GM23338 (cell line): Measurements from ENCODE around the gene WSCD2. TPM values are rescaled to one million over a fixed set of nuclear protein-coding genes. Genes with fewer than 3 reads are reported as not detected.

ENCODE experiments used
- ATAC-seq: fragments of 200-7000 bp; cut with Tn5 transposase; 3 replicates; pipeline ENCODE4 v1.9.1; 2020
- DNase-seq: peaks from one replicate; pipeline ENCODE4 v3.0.0-alpha.2; 2015; ENCODE audit warnings: low spot score
- H2AFZ ChIP-seq: fragments of 200-600 bp; sonication (generic); 2 replicates; pipeline ENCODE4 v1.8.0; 2016; ENCODE audit warnings: antibody characterized with exemption, mild to moderate bottlenecking, moderate library complexity
- H3F3A ChIP-seq: fragments of 200-600 bp; sonication (generic); replicated peaks from 2 replicates; pipeline ENCODE4 v1.8.0; 2017; ENCODE audit warnings: antibody characterized with exemption, mixed run types, low read depth
- H3K27ac ChIP-seq: fragments of 200-600 bp; sonication (generic); 2 replicates; pipeline ENCODE4 v1.6.1; 2016; ENCODE audit warnings: low read depth
- H3K27me3 ChIP-seq: fragments of 200-600 bp; sonication (generic); 2 replicates; pipeline ENCODE4 v1.8.0; 2016; ENCODE audit warnings: mild to moderate bottlenecking, mixed run types, moderate library complexity; ENCODE audit not compliant: insufficient read depth
- H3K36me3 ChIP-seq: fragments of 200-600 bp; sonication (generic); 2 replicates; pipeline ENCODE4 v1.8.0; 2016; ENCODE audit warnings: mild to moderate bottlenecking; ENCODE audit not compliant: insufficient read depth
- H3K4me1 ChIP-seq: fragments of 200-600 bp; sonication (generic); 2 replicates; pipeline ENCODE4 v1.8.0; 2016; ENCODE audit warnings: mild to moderate bottlenecking, moderate library complexity; ENCODE audit not compliant: insufficient read depth
- H3K4me2 ChIP-seq: fragments of 200-600 bp; sonication (generic); 2 replicates; pipeline ENCODE4 v1.7.1; 2017; ENCODE audit warnings: mixed run types
- H3K4me3 ChIP-seq: fragments of 200-600 bp; sonication (generic); 2 replicates; pipeline ENCODE4 v1.6.1; 2016; ENCODE audit warnings: mixed run types
- H3K79me2 ChIP-seq: fragments of 200-600 bp; sonication (generic); replicated peaks from 2 replicates; pipeline ENCODE4 v1.8.0; 2017; ENCODE audit warnings: mild to moderate bottlenecking; ENCODE audit not compliant: insufficient read depth
- H3K9me2 ChIP-seq: fragments of 200-600 bp; sonication (generic); 2 replicates; pipeline ENCODE4 v1.8.0; 2017; ENCODE audit not compliant: insufficient read depth
- H4K20me1 ChIP-seq: fragments of 200-600 bp; sonication (generic); replicated peaks from 2 replicates; pipeline ENCODE4 v1.8.0; 2017; ENCODE audit warnings: mild to moderate bottlenecking; ENCODE audit not compliant: insufficient read depth
- H3K27ac Mint-ChIP-seq: 2 replicates; pipeline ENCODE4 v1.8.0; 2020; ENCODE audit warnings: inconsistent platforms, mild to moderate bottlenecking, moderate library complexity, mixed read lengths
- H3K27me3 Mint-ChIP-seq: 3 replicates; pipeline ENCODE4 v1.8.0; 2022; ENCODE audit warnings: low read depth, mild to moderate bottlenecking, moderate library complexity, mixed read lengths, inconsistent platforms; ENCODE audit not compliant: insufficient read depth, poor library complexity
- H3K36me3 Mint-ChIP-seq: 3 replicates; pipeline ENCODE4 v1.8.0; 2021; ENCODE audit warnings: low read depth, mild to moderate bottlenecking, inconsistent platforms, moderate library complexity, mixed read lengths
- H3K4me1 Mint-ChIP-seq: 3 replicates; pipeline ENCODE4 v1.8.0; 2020; ENCODE audit warnings: mild to moderate bottlenecking, inconsistent platforms, mixed read lengths
- H3K4me3 Mint-ChIP-seq: 3 replicates; pipeline ENCODE4 v1.8.0; 2021; ENCODE audit warnings: moderate library complexity, mild to moderate bottlenecking, inconsistent platforms, mixed read lengths
- H3K9me3 Mint-ChIP-seq: 3 replicates; pipeline ENCODE4 v1.8.0; 2020; ENCODE audit warnings: moderate library complexity, mild to moderate bottlenecking, inconsistent platforms, mixed read lengths
- CTCF ChIP-seq, 2 experiments: fragments of 200-600 bp in 1 of 2; sonication (generic) in 1 of 2; conservative IDR thresholded peaks; 2 replicates each; pipeline versions ENCODE4 v1.5.1 to v1.6.1; 2016 to 2017; ENCODE audit warnings: antibody characterized with exemption in 2 of 2, low read depth in 2 of 2, mild to moderate bottlenecking in 2 of 2, moderate library complexity in 1 of 2
- EZH2 ChIP-seq: fragments of 200-600 bp; sonication (generic); IDR thresholded peaks from one replicate; pipeline ENCODE4 v1.8.0; 2017; ENCODE audit warnings: antibody characterized with exemption, mild to moderate bottlenecking, low read depth; ENCODE audit not compliant: unreplicated experiment
- EZH2phosphoT487 ChIP-seq: fragments of 200-600 bp; sonication (generic); IDR thresholded peaks from one replicate; pipeline ENCODE4 v1.8.1; 2018; ENCODE audit warnings: antibody characterized with exemption; ENCODE audit not compliant: unreplicated experiment
- JUNB ChIP-seq: IDR thresholded peaks from one replicate; pipeline ENCODE4 v1.6.1; 2016; ENCODE audit warnings: antibody characterized with exemption; ENCODE audit not compliant: unreplicated experiment
- POLR2AphosphoS5 ChIP-seq: IDR thresholded peaks from 2 replicates; pipeline ENCODE4 v1.6.1; 2016; ENCODE audit warnings: antibody characterized with exemption, low read depth
- STAT1 ChIP-seq: IDR thresholded peaks from one replicate; pipeline ENCODE4 v1.6.1; 2016; ENCODE audit warnings: antibody characterized with exemption; ENCODE audit not compliant: unreplicated experiment
- ZNF462 ChIP-seq: fragments of 250-450 bp; sonication (Bioruptor Pico); IDR thresholded peaks from 2 replicates; pipeline ENCODE4 v1.5.0; 2020; ENCODE audit warnings: mild to moderate bottlenecking, moderate library complexity
- polyA plus RNA-seq: library from polyadenylated mRNA; unstranded; fragments of >200 nt; fragmentation: Nextera tagmentation; extraction: Ambion mirVana; gene quantifications from 2 replicates; pipeline ENCODE4 v1.2.1, GENCODE V29; 2016
- total RNA-seq: library from RNA; depleted of rRNA; stranded (reverse); fragments of >200 nt; shearing (Covaris generic); gene quantifications from 2 replicates; pipeline ENCODE4 v1.2.3, GENCODE V29; 2014
- TF ChIP-seq, protein P1 (sequence below): IDR thresholded peaks from one replicate; pipeline ENCODE4 v1.6.1; 2018; ENCODE audit warnings: antibody characterized with exemption; ENCODE audit not compliant: unreplicated experiment
- TF ChIP-seq, protein P2 (sequence below): IDR thresholded peaks from 2 replicates; pipeline ENCODE4 v1.6.1; 2016; ENCODE audit warnings: antibody characterized with exemption

WSCD2 gene
- total and polyA plus RNA-seq, 2 experiments from 2014 or later: 0.66 to 3.1 TPM

GRCh38 chr12:108265505-108265904 is 136.4 kb downstream of the WSCD2 start:
- Mint-ChIP-seq H3K4me3 (no peak overlapping the region), H3K4me1 (no peaks in the 10 kb centered on the region), H3K36me3 (peaks cover 11% of the 10 kb centered on the region; the same call in 2 of the 3 replicates), H3K9me3 (peaks cover 20% of the 10 kb centered on the region), H3K27ac (no peak overlapping the region), H3K27me3 (peaks cover 2% of the 10 kb centered on the region)
- Histone ChIP-seq H2AFZ (no peak overlapping the region), H3F3A (no peaks in the 10 kb centered on the region), H4K20me1 (no peaks in the 10 kb centered on the region), H3K4me3 (no peak overlapping the region), H3K4me1 (peaks cover 2% of the 10 kb centered on the region; the same call in 1 of the 2 replicates), H3K79me2 (no peaks in the 10 kb centered on the region), H3K27me3 (no peaks in the 10 kb centered on the region), H3K4me2 (no peak overlapping the region), H3K36me3 (no peaks in the 10 kb centered on the region), H3K27ac (no peak overlapping the region), H3K9me2 (peaks cover 4% of the 10 kb centered on the region)
- no peak for ATAC-seq
- TF ChIP-seq JUNB: no peak
- no peak for TF ChIP-seq EZH2
- TF ChIP-seq, protein P1, sequence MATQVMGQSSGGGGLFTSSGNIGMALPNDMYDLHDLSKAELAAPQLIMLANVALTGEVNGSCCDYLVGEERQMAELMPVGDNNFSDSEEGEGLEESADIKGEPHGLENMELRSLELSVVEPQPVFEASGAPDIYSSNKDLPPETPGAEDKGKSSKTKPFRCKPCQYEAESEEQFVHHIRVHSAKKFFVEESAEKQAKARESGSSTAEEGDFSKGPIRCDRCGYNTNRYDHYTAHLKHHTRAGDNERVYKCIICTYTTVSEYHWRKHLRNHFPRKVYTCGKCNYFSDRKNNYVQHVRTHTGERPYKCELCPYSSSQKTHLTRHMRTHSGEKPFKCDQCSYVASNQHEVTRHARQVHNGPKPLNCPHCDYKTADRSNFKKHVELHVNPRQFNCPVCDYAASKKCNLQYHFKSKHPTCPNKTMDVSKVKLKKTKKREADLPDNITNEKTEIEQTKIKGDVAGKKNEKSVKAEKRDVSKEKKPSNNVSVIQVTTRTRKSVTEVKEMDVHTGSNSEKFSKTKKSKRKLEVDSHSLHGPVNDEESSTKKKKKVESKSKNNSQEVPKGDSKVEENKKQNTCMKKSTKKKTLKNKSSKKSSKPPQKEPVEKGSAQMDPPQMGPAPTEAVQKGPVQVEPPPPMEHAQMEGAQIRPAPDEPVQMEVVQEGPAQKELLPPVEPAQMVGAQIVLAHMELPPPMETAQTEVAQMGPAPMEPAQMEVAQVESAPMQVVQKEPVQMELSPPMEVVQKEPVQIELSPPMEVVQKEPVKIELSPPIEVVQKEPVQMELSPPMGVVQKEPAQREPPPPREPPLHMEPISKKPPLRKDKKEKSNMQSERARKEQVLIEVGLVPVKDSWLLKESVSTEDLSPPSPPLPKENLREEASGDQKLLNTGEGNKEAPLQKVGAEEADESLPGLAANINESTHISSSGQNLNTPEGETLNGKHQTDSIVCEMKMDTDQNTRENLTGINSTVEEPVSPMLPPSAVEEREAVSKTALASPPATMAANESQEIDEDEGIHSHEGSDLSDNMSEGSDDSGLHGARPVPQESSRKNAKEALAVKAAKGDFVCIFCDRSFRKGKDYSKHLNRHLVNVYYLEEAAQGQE: no peak
- no peak for DNase-seq

DNA sequence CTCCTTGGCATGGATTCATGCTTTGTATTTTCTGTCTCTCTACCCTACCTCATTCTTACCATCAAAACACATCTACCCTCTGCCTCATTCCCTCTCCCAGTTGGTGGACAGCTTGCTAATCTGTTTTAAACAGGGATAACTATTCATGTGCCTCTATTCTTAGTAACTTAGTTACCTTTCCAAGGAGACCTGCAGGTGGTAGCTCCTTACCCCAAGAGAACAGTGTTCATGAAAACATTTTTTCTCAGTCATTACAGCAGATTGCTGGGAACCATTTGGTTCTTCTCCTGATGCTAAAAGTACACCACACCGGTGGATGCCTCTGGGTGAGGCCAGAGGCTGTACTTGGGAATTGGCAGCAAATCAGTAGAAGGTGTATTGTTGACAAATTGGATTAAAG is 137.0 kb downstream of the WSCD2 start:
- no peak overlapping the region for H3K4me3 ChIP-seq
- Mint-ChIP-seq H3K4me3 (no peak overlapping the region), H3K27ac (no peak overlapping the region), H3K4me1 (no peaks in the 10 kb centered on the region), H3K27me3 (peaks cover 2% of the 10 kb centered on the region), H3K9me3 (peaks cover 14% of the 10 kb centered on the region), H3K36me3 (peaks cover 5% of the 10 kb centered on the region; the same call in 1 of the 3 replicates)
- no peaks in the 10 kb centered on the region for H4K20me1 ChIP-seq
- no peak overlapping the region for H3K27ac ChIP-seq
- peaks cover 2% of the 10 kb centered on the region; the same call in 1 of the 2 replicates for H3K4me1 ChIP-seq
- H3K9me2 ChIP-seq: peaks cover 4% of the 10 kb centered on the region
- no peak overlapping the region for H3K4me2 ChIP-seq
- ATAC-seq (no peak), DNase-seq (no peak)
- no peaks in the 10 kb centered on the region for H3K36me3 ChIP-seq
- H3K79me2 ChIP-seq: no peaks in the 10 kb centered on the region
- no peak overlapping the region for H2AFZ ChIP-seq
- no peaks in the 10 kb centered on the region for H3K27me3 ChIP-seq
- no peaks in the 10 kb centered on the region for H3F3A ChIP-seq
- TF ChIP-seq, protein P2, sequence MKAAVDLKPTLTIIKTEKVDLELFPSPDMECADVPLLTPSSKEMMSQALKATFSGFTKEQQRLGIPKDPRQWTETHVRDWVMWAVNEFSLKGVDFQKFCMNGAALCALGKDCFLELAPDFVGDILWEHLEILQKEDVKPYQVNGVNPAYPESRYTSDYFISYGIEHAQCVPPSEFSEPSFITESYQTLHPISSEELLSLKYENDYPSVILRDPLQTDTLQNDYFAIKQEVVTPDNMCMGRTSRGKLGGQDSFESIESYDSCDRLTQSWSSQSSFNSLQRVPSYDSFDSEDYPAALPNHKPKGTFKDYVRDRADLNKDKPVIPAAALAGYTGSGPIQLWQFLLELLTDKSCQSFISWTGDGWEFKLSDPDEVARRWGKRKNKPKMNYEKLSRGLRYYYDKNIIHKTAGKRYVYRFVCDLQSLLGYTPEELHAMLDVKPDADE: no peak
- no peak for TF ChIP-seq CTCF (conservative IDR thresholded peaks at IDR 0.05; ENCODE audit: low read depth in 2 of 2)
- no peak for TF ChIP-seq STAT1
- no peak for TF ChIP-seq ZNF462
- no peak for TF ChIP-seq POLR2AphosphoS5
- no peak for TF ChIP-seq EZH2
- TF ChIP-seq EZH2phosphoT487: no peak
